Measurements from ENCODE around the gene PRPSAP1.

- TF ChIP-seq CTCF (conservative IDR thresholded peaks at IDR 0.05; ENCODE audit: low read depth, low read length): no peak
- no peak for TF ChIP-seq EZH2 (IDR thresholded peaks at IDR 0.05; ENCODE audit: borderline replicate concordance, low read depth, low read length, poor library complexity, severe bottlenecking)
Measured at GRCh38 chr17:76275382-76276068, 78.2 kb downstream of the PRPSAP1 start.
